Effector memory CD4-positive, alpha-beta T cell (primary cell): ENCODE measurements around the gene ITGB3.
"Not testable (repeated sequence)": the region's sequence is repeated elsewhere in the genome, so short reads cannot be mapped to it uniquely, and the experiment has no call there.

Experiments
- DNase-seq, 3 donors: peaks; one replicate each; pipeline ENCODE4 v3.0.0-alpha.2; 2020
- H3K27ac ChIP-seq: 2 replicates; pipeline ENCODE4 v1.7.0; 2013; ENCODE audit warnings: mild to moderate bottlenecking, low read length, moderate library complexity; ENCODE audit not compliant: insufficient read depth, poor library complexity, severe bottlenecking
- H3K27me3 ChIP-seq: replicated peaks from 2 replicates; pipeline ENCODE4 v1.7.0; 2013; ENCODE audit warnings: mild to moderate bottlenecking, low read length; ENCODE audit not compliant: insufficient read depth, control insufficient read depth, poor library complexity, severe bottlenecking
- H3K36me3 ChIP-seq: 2 replicates; pipeline ENCODE4 v1.7.0; 2013; ENCODE audit warnings: mild to moderate bottlenecking, low read length, moderate library complexity; ENCODE audit not compliant: control insufficient read depth, insufficient read depth
- H3K4me1 ChIP-seq: 2 replicates; pipeline ENCODE4 v1.7.0; 2013; ENCODE audit warnings: low read length, mild to moderate bottlenecking; ENCODE audit not compliant: control insufficient read depth, insufficient read depth, poor library complexity, severe bottlenecking
- H3K4me3 ChIP-seq: 2 replicates; pipeline ENCODE4 v1.7.0; 2013; ENCODE audit warnings: low read length, low read depth, mild to moderate bottlenecking; ENCODE audit not compliant: insufficient read depth, poor library complexity, severe bottlenecking
- H3K9me3 ChIP-seq: 2 replicates; pipeline ENCODE4 v1.7.0; 2013; ENCODE audit warnings: mild to moderate bottlenecking, low read length, moderate library complexity; ENCODE audit not compliant: control insufficient read depth

Gene ITGB3

GRCh38 chr17:47257651-47258339 is 4.2 kb downstream of the ITGB3 start:
- Histone ChIP-seq H3K4me1 (peaks cover 10% of the 10 kb centered on the region), H3K27me3 (peaks cover 16% of the 10 kb centered on the region), H3K4me3 (no peak overlapping the region), H3K9me3 (no peaks in the 10 kb centered on the region), H3K27ac (no peak overlapping the region), H3K36me3 (no peaks in the 10 kb centered on the region)
- no peak for DNase-seq

- Histone ChIP-seq H3K27ac (no peak overlapping the region), H3K4me1 (no peaks in the 10 kb centered on the region)
- no peak for DNase-seq
Observed at GRCh38 chr17:47262586-47262985, 9.0 kb downstream of the ITGB3 start.

DNA sequence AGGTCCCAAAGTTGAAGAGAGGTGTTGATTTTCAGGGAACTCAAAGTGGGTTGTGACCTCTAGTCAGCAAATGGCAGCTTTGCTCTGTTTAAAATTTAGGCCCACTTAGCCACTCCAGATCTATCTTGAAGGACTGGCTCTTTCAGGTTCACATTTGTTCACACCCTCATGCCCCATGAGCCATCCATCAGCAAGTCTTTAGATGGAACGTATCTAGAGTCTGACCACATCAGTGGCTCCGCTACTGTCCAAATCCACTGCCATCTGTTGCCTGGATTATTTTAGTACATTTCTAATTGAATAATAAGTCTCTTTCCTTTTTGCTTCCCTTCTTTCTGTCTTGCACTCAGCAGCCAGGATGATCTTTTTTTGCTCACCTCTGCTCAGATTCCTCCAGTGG is 10.5 kb downstream of the ITGB3 start:
- no peaks in the 10 kb centered on the region for H3K4me1 ChIP-seq
- no peak overlapping the region for H3K4me3 ChIP-seq
- no peaks in the 10 kb centered on the region for H3K36me3 ChIP-seq
- H3K27me3 ChIP-seq: no peaks in the 10 kb centered on the region
- no peaks in the 10 kb centered on the region for H3K9me3 ChIP-seq
- no peak for DNase-seq
- H3K27ac ChIP-seq: no peak overlapping the region

More at GRCh38 chr17:47262586-47262985, 9.0 kb downstream of the ITGB3 start:
- Histone ChIP-seq H3K4me3 (no peak overlapping the region), H3K9me3 (no peaks in the 10 kb centered on the region), H3K36me3 (no peaks in the 10 kb centered on the region), H3K27me3 (no peaks in the 10 kb centered on the region)

- DNase-seq: no peak
- Histone ChIP-seq H3K27ac (no peak overlapping the region), H3K36me3 (no peaks in the 10 kb centered on the region), H3K27me3 (no peaks in the 10 kb centered on the region), H3K4me3 (no peak overlapping the region), H3K4me1 (no peaks in the 10 kb centered on the region), H3K9me3 (no peaks in the 10 kb centered on the region)
Observed at GRCh38 chr17:47265983-47266541, 12.4 kb downstream of the ITGB3 start.

- Histone ChIP-seq H3K27ac (no peak overlapping the region), H3K4me3 (no peak overlapping the region), H3K9me3 (no peaks in the 10 kb centered on the region), H3K36me3 (no peaks in the 10 kb centered on the region), H3K27me3 (no peaks in the 10 kb centered on the region), H3K4me1 (no peaks in the 10 kb centered on the region)
- no peak for DNase-seq
Observed at GRCh38 chr17:47266782-47267181, 13.2 kb downstream of the ITGB3 start.

GRCh38 chr17:47267354-47267828 is 13.8 kb downstream of the ITGB3 start:
- no peak overlapping the region for H3K4me3 ChIP-seq
- no peak overlapping the region for H3K27ac ChIP-seq
- no peaks in the 10 kb centered on the region for H3K27me3 ChIP-seq
- no peaks in the 10 kb centered on the region for H3K36me3 ChIP-seq
- no peak for DNase-seq
- H3K4me1 ChIP-seq: no peaks in the 10 kb centered on the region
- H3K9me3 ChIP-seq: no peaks in the 10 kb centered on the region

- H3K4me1 ChIP-seq, DNase-seq, H3K27ac ChIP-seq: not testable (repeated sequence)
Observed at GRCh38 chr17:47268964-47269363, 15.3 kb downstream of the ITGB3 start.

GRCh38 chr17:47269561-47270280 is 16.1 kb downstream of the ITGB3 start:
- not testable (repeated sequence) for H3K9me3 ChIP-seq, H3K4me1 ChIP-seq, H3K27me3 ChIP-seq, H3K36me3 ChIP-seq, H3K27ac ChIP-seq, H3K4me3 ChIP-seq, DNase-seq

More at GRCh38 chr17:47268964-47269363, 15.3 kb downstream of the ITGB3 start:
- not testable (repeated sequence) for H3K27me3 ChIP-seq, H3K9me3 ChIP-seq, H3K36me3 ChIP-seq, H3K4me3 ChIP-seq

GRCh38 chr17:47270946-47271705 is 17.5 kb downstream of the ITGB3 start:
- H3K27ac ChIP-seq: no peak overlapping the region
- no peaks in the 10 kb centered on the region for H3K9me3 ChIP-seq
- no peaks in the 10 kb centered on the region for H3K4me1 ChIP-seq
- H3K27me3 ChIP-seq: no peaks in the 10 kb centered on the region
- H3K36me3 ChIP-seq: no peaks in the 10 kb centered on the region
- DNase-seq: no peak
- H3K4me3 ChIP-seq: no peak overlapping the region
